ENCODE results near the gene ZDHHC18.

DNA sequence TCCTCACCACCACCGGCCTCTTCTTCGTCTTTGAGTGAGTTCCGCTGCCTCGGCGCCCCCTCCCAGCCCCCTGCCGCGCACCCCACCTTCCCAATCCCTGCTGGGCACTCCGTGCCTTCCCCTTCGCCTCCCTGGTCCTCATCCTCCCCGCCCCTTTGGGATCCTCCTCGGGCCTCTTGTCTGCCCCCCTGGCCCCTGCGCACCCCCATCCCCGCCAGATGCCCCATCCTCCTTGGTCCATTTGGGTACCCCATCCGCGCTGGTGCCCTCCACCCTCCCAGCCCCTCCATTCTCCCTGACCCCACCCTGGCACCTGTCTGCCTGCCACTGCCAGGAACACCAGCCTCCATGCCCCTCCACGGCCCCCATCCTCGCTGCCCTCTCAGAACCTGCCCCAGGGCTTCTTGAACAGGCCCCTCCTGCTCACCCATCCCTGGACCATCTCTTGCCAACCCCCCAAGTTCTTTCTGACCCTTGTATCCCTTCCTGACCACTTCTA is 667 bp downstream of the ZDHHC18 start:
- TF ChIP-seq, protein P1, sequence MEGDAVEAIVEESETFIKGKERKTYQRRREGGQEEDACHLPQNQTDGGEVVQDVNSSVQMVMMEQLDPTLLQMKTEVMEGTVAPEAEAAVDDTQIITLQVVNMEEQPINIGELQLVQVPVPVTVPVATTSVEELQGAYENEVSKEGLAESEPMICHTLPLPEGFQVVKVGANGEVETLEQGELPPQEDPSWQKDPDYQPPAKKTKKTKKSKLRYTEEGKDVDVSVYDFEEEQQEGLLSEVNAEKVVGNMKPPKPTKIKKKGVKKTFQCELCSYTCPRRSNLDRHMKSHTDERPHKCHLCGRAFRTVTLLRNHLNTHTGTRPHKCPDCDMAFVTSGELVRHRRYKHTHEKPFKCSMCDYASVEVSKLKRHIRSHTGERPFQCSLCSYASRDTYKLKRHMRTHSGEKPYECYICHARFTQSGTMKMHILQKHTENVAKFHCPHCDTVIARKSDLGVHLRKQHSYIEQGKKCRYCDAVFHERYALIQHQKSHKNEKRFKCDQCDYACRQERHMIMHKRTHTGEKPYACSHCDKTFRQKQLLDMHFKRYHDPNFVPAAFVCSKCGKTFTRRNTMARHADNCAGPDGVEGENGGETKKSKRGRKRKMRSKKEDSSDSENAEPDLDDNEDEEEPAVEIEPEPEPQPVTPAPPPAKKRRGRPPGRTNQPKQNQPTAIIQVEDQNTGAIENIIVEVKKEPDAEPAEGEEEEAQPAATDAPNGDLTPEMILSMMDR (conservative IDR thresholded peaks at IDR 0.05 in 1 of 2, IDR thresholded peaks at IDR 0.05 in 1 of 2; ENCODE audit: extremely low read depth in 1 of 2, insufficient read depth in 1 of 2, low read depth in 1 of 2, low read length in 2 of 2) = no peak
- TF ChIP-seq EZH2 (IDR thresholded peaks at IDR 0.05; ENCODE audit: borderline replicate concordance, low read length) = no peak
